Fibroblast of villous mesenchyme (primary cell): ENCODE results near the gene PCDHGA8. TPM values are rescaled to one million over a fixed set of nuclear protein-coding genes. Genes with fewer than 3 reads are reported as not detected.

Experiments
- total RNA-seq: library from RNA; depleted of rRNA; stranded (reverse); fragments of >200 nt; gene quantifications from 2 replicates; pipeline ENCODE4 v1.2.3, GENCODE V29; 2012

Gene PCDHGA8
- total RNA-seq, 1 donor: 3.0 TPM

Other genes starting within 250 kb of the PCDHGA8 start
- under 0.01 TPM in 2 replicates for gene PCDHB6, start 242.6 kb upstream of the PCDHGA8 start, total RNA-seq
- under 0.01 and 0.43 TPM in 2 replicates for gene PCDHB7, start 220.0 kb upstream of the PCDHGA8 start, total RNA-seq
- under 0.01 TPM in 2 replicates for gene PCDHB8, start 214.8 kb upstream of the PCDHGA8 start, total RNA-seq
- gene PCDHB16, start 210.2 kb upstream of the PCDHGA8 start, total RNA-seq: under 0.01 and 0.32 TPM in 2 replicates
- gene PCDHB9, start 205.5 kb upstream of the PCDHGA8 start, total RNA-seq: under 0.01 and 0.64 TPM in 2 replicates
- under 0.01 and 0.32 TPM in 2 replicates for gene PCDHB10, start 200.3 kb upstream of the PCDHGA8 start, total RNA-seq
- 0.32 TPM in 1 of 2 replicates, not detected in the other for gene PCDHB11, start 193.0 kb upstream of the PCDHGA8 start, total RNA-seq
- under 0.01 TPM in 1 of 2 replicates, not detected in the other for gene PCDHB12, start 183.9 kb upstream of the PCDHGA8 start, total RNA-seq
- gene PCDHB13, start 178.7 kb upstream of the PCDHGA8 start, total RNA-seq: under 0.01 and 0.32 TPM in 2 replicates
- gene PCDHB14, start 169.3 kb upstream of the PCDHGA8 start, total RNA-seq: 0.32 and 0.43 TPM in 2 replicates
- gene PCDHB15, start 147.2 kb upstream of the PCDHGA8 start, total RNA-seq: under 0.01 TPM in 2 replicates
- gene SLC25A2, start 88.6 kb upstream of the PCDHGA8 start, total RNA-seq: under 0.01 and 0.64 TPM in 2 replicates
- gene TAF7, start 71.8 kb upstream of the PCDHGA8 start, total RNA-seq: 49.3 and 73.0 TPM in 2 replicates
- gene PCDHGA1, start 62.1 kb upstream of the PCDHGA8 start, total RNA-seq: 0.64 and 0.86 TPM in 2 replicates
- gene PCDHGA2, start 53.9 kb upstream of the PCDHGA8 start, total RNA-seq: 2.6 and 3.0 TPM in 2 replicates
- 3.2 and 4.3 TPM in 2 replicates for gene PCDHGA3, start 48.8 kb upstream of the PCDHGA8 start, total RNA-seq
- gene PCDHGB1, start 42.5 kb upstream of the PCDHGA8 start, total RNA-seq: 2.2 and 2.3 TPM in 2 replicates
- gene PCDHGA4, start 37.6 kb upstream of the PCDHGA8 start, total RNA-seq: 4.5 and 7.3 TPM in 2 replicates
- 2.3 and 2.6 TPM in 2 replicates for gene PCDHGB2, start 32.6 kb upstream of the PCDHGA8 start, total RNA-seq
- gene PCDHGA5, start 28.5 kb upstream of the PCDHGA8 start, total RNA-seq: 1.3 and 1.9 TPM in 2 replicates
- gene PCDHGB3, start 22.4 kb upstream of the PCDHGA8 start, total RNA-seq: 3.9 and 5.2 TPM in 2 replicates
- gene PCDHGA6, start 18.7 kb upstream of the PCDHGA8 start, total RNA-seq: 4.7 and 4.8 TPM in 2 replicates
- 3.5 and 4.5 TPM in 2 replicates for gene PCDHGA7, start 9.9 kb upstream of the PCDHGA8 start, total RNA-seq
- gene PCDHGB4, start 4.9 kb upstream of the PCDHGA8 start, total RNA-seq: 11.0 and 13.4 TPM in 2 replicates
- 23.2 and 25.0 TPM in 2 replicates for gene PCDHGB5, start 5.3 kb downstream of the PCDHGA8 start, total RNA-seq
- gene PCDHGA9, start 10.1 kb downstream of the PCDHGA8 start, total RNA-seq: 4.7 and 5.2 TPM in 2 replicates
- 4.2 and 4.3 TPM in 2 replicates for gene PCDHGB6, start 15.4 kb downstream of the PCDHGA8 start, total RNA-seq
- 11.7 and 12.2 TPM in 2 replicates for gene PCDHGA10, start 20.4 kb downstream of the PCDHGA8 start, total RNA-seq
- gene PCDHGB7, start 25.0 kb downstream of the PCDHGA8 start, total RNA-seq: 11.2 and 12.6 TPM in 2 replicates
- 11.0 and 15.5 TPM in 2 replicates for gene PCDHGA11, start 28.4 kb downstream of the PCDHGA8 start, total RNA-seq
- gene PCDHGA12, start 37.9 kb downstream of the PCDHGA8 start, total RNA-seq: 15.5 and 18.7 TPM in 2 replicates
- 35.4 and 36.3 TPM in 2 replicates for gene PCDHGC3, start 83.3 kb downstream of the PCDHGA8 start, total RNA-seq
- gene PCDHGC4, start 92.4 kb downstream of the PCDHGA8 start, total RNA-seq: 2.6 and 2.9 TPM in 2 replicates
- gene PCDHGC5, start 96.4 kb downstream of the PCDHGA8 start, total RNA-seq: 2.6 TPM in 2 replicates
- gene DIAPH1, start 226.4 kb downstream of the PCDHGA8 start, total RNA-seq: 22.9 and 26.8 TPM in 2 replicates
- 49.0 and 53.5 TPM in 2 replicates for gene HDAC3, start 244.2 kb downstream of the PCDHGA8 start, total RNA-seq
- 4.7 and 8.4 TPM in 2 replicates for gene RELL2, start 244.4 kb downstream of the PCDHGA8 start, total RNA-seq